OCI-LY7 (cell line): ENCODE results near the gene PPP2R3B. TPM values are rescaled to one million over a fixed set of nuclear protein-coding genes. Genes with fewer than 3 reads are reported as not detected.

ENCODE experiments used
- BruUV-seq: library from RNA; stranded (reverse); fragments of 400-500 nt; replicated peaks from 2 replicates; lab custom pipeline; 2021; lab: Mats Ljungman, UMichigan
- CTCF ChIA-PET: fragments of 300-600 bp; sonication (Branson Sonifier 250); formaldehyde crosslinking; loops from one replicate; lab custom pipeline; 2022; ENCODE audit warnings: antibody characterized with exemption; ENCODE audit not compliant: unreplicated experiment; lab: Charles Lee
- POLR2A ChIA-PET: fragments of 300-600 bp; sonication (Branson Sonifier 250); formaldehyde crosslinking; loops from one replicate; lab custom pipeline; 2022; ENCODE audit warnings: antibody characterized with exemption; lab: Charles Lee
- DNase-seq: peaks from one replicate; pipeline ENCODE4 v3.0.0-alpha.2; 2015; ENCODE audit warnings: low spot score
- H2AFZ ChIP-seq: fragments of 200-600 bp; sonication (generic), shearing (Covaris generic); 2 replicates; pipeline ENCODE4 v1.6.1; 2014; ENCODE audit warnings: mild to moderate bottlenecking, antibody characterized with exemption, low read length, moderate library complexity
- H3K27ac ChIP-seq: fragments of 200-600 bp; sonication (generic); 2 replicates; pipeline ENCODE4 v1.5.1; 2014; ENCODE audit warnings: mixed run types, low read depth, mild to moderate bottlenecking, moderate library complexity, low read length, inconsistent platforms; ENCODE audit not compliant: poor library complexity, severe bottlenecking
- H3K36me3 ChIP-seq: fragments of 200-600 bp; sonication (generic); 2 replicates; pipeline ENCODE4 v1.6.1; 2014; ENCODE audit warnings: mild to moderate bottlenecking, antibody characterized with exemption, low read length, moderate library complexity, mixed read lengths; ENCODE audit not compliant: insufficient read depth
- H3K4me1 ChIP-seq: fragments of 200-600 bp; sonication (generic); 2 replicates; pipeline ENCODE4 v1.5.1; 2014; ENCODE audit warnings: mild to moderate bottlenecking, low read length; ENCODE audit not compliant: insufficient read depth, poor library complexity, severe bottlenecking
- H3K4me2 ChIP-seq: fragments of 200-600 bp; sonication (generic); 2 replicates; pipeline ENCODE4 v1.6.1; 2014; ENCODE audit warnings: mild to moderate bottlenecking, low read length
- H3K4me3 ChIP-seq: fragments of 200-600 bp; sonication (generic); 2 replicates; pipeline ENCODE4 v1.5.1; 2014; ENCODE audit warnings: mild to moderate bottlenecking, low read depth, low read length; ENCODE audit not compliant: poor library complexity, severe bottlenecking
- H3K79me2 ChIP-seq: fragments of 200-600 bp; sonication (generic); 2 replicates; pipeline ENCODE4 v1.6.1; 2016; ENCODE audit warnings: low read depth, mild to moderate bottlenecking, low read length, moderate library complexity, mixed read lengths; ENCODE audit not compliant: insufficient read depth
- H3K9me2 ChIP-seq: fragments of 200-600 bp; sonication (generic); 2 replicates; pipeline ENCODE4 v1.6.1; 2016; ENCODE audit warnings: mild to moderate bottlenecking, low read length, mixed read lengths; ENCODE audit not compliant: insufficient read depth
- H3K9me3 ChIP-seq: fragments of 200-600 bp; sonication (generic); 2 replicates; pipeline ENCODE4 v1.6.1; 2014; ENCODE audit warnings: mild to moderate bottlenecking, mixed run types, low read length, mixed read lengths
- H4K20me1 ChIP-seq: fragments of 200-600 bp; sonication (generic); 2 replicates; pipeline ENCODE4 v1.6.1; 2014; ENCODE audit warnings: mild to moderate bottlenecking, antibody characterized with exemption, low read length, moderate library complexity, mixed read lengths; ENCODE audit not compliant: insufficient read depth
- EZH2phosphoT487 ChIP-seq: fragments of 200-600 bp; sonication (generic); IDR thresholded peaks from 2 replicates; pipeline ENCODE4 v1.6.1; 2018; ENCODE audit warnings: low read depth, borderline replicate concordance, mild to moderate bottlenecking, mixed run types, antibody characterized with exemption, low read length, moderate library complexity, mixed read lengths
- intact Hi-C: fragments of 100-400 bp; cut with micrococcal nuclease; formaldehyde crosslinking; loops from one replicate; pipeline ENCODE4 v1.10.0; 2022; ENCODE audit not compliant: unreplicated experiment
- total RNA-seq, 2 experiments: library from RNA; depleted of rRNA in 1 of 2; stranded (reverse); fragments of >200 nt in 1 of 2; shearing (Covaris generic) in 1 of 2; gene quantifications; 2 replicates each; pipeline ENCODE4 v1.2.3, GENCODE V29; 2014 to 2022
- TF ChIP-seq, protein P1 (sequence below): fragments of 200-600 bp; sonication (generic); conservative IDR thresholded peaks from 2 replicates; pipeline ENCODE4 v1.5.1; 2014; ENCODE audit warnings: mild to moderate bottlenecking, antibody characterized with exemption, low read length, moderate library complexity, mixed read lengths

PPP2R3B gene
- total RNA-seq, 2 experiments from 2014 or later = 270 to 342 TPM

DNA sequence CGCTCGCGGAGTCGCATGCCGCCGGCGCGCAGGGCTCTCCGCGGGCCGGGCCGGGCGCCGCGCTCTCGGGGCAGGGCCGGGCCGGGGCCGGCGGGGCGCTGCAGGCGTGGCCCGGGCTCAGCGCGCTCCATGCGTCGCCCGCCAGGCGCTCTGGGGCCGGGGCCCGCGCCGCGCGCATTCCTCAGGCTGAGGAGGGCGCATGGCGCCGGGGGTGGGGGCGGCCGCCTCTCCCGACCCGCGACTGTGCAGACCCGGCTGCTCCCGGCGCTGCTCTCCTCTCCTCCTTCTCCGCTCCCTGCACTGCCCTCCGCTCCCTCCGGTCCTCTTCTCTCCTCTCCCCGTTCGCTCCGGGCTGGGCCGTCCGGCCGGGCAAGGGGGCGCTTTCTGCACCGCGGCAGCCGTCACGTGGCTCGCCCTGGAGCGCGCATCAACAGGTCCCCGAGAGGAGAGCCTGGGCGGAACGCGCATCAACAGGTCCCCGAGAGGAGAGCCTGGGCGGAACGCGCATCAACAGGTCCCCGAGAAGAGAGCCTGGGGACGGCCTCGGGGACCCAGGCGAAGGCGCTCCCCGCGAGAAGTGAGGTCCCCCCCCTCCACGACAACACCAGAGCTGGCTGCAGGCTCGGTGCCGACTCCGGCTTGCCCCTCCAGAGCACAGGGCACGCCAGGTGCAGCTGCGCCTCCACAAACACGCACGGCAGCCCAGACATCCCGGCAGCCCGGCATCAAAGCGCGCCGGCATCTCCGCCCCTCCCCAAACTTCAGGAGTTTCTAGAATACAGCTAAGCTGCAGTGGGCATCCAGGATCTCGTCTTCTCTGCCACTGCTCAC lies 12.9 kb downstream of the PPP2R3B start:
- ChIA-PET POLR2A (no interaction called here), CTCF (no interaction called here)
- Histone ChIP-seq H3K9me3 (no peaks in the 10 kb centered on the region), H3K4me2 (peak overlapping the region; percentile 89), H3K4me3 (peak overlapping the region; percentile 82), H3K9me2 (no peaks in the 10 kb centered on the region), H3K4me1 (peaks cover 62% of the 10 kb centered on the region), H3K36me3 (peaks cover 9% of the 10 kb centered on the region; the same call in 1 of the 2 replicates), H3K79me2 (peaks cover 61% of the 10 kb centered on the region), H3K27ac (peak overlapping the region; percentile 89), H2AFZ (peak overlapping the region; percentile 8; the same call in 1 of the 2 replicates), H4K20me1 (peaks cover 8% of the 10 kb centered on the region; the same call in 1 of the 2 replicates)
- peak; percentile 78 for DNase-seq
- TF ChIP-seq, protein P1, sequence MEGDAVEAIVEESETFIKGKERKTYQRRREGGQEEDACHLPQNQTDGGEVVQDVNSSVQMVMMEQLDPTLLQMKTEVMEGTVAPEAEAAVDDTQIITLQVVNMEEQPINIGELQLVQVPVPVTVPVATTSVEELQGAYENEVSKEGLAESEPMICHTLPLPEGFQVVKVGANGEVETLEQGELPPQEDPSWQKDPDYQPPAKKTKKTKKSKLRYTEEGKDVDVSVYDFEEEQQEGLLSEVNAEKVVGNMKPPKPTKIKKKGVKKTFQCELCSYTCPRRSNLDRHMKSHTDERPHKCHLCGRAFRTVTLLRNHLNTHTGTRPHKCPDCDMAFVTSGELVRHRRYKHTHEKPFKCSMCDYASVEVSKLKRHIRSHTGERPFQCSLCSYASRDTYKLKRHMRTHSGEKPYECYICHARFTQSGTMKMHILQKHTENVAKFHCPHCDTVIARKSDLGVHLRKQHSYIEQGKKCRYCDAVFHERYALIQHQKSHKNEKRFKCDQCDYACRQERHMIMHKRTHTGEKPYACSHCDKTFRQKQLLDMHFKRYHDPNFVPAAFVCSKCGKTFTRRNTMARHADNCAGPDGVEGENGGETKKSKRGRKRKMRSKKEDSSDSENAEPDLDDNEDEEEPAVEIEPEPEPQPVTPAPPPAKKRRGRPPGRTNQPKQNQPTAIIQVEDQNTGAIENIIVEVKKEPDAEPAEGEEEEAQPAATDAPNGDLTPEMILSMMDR = peak; percentile 30; the same call in 1 of the 2 replicates
- TF ChIP-seq EZH2phosphoT487 = no peak
- intact Hi-C loops = loop anchor here (5.0 kb wide), 1 partner anchor 633 kb away; no protein-coding TSS in a partner anchor
- BruUV-seq = no TSS peak

GRCh38 chrX:372856-373640 lies 13.7 kb downstream of the PPP2R3B start:
- Histone ChIP-seq H4K20me1 (peaks cover 8% of the 10 kb centered on the region; the same call in 1 of the 2 replicates), H3K4me1 (peaks cover 62% of the 10 kb centered on the region), H3K27ac (peak overlapping the region; percentile 89), H3K9me3 (no peaks in the 10 kb centered on the region), H3K36me3 (peaks cover 9% of the 10 kb centered on the region; the same call in 1 of the 2 replicates), H3K4me3 (peak overlapping the region; percentile 82), H2AFZ (no peak overlapping the region), H3K4me2 (peak overlapping the region; percentile 89), H3K79me2 (peaks cover 66% of the 10 kb centered on the region), H3K9me2 (no peaks in the 10 kb centered on the region)
- POLR2A ChIA-PET = no interaction called here
- CTCF ChIA-PET = no interaction called here
- peak; percentile 14 for DNase-seq
- BruUV-seq = no TSS peak
- TF ChIP-seq, protein P1 = no peak; the same call in 1 of the 2 replicates
- TF ChIP-seq EZH2phosphoT487 = no peak
- intact Hi-C loops = loop anchor here (1.0 to 5.0 kb wide), 3 partner anchors 14 to 634 kb away; partner anchors contain the start of gene GTPBP6
